GM12878 (cell line): ENCODE results near the gene SKIC8. TPM values are rescaled to one million over a fixed set of nuclear protein-coding genes. Genes with fewer than 3 reads are reported as not detected.

Source experiments
- ATAC-seq: fragments of 200-7000 bp; cut with Tn5 transposase; 3 replicates; pipeline ENCODE4 v1.9.1; 2020; ENCODE audit warnings: mild to moderate bottlenecking, moderate library complexity
- BruUV-seq: library from RNA; stranded (reverse); fragments of 400-500 nt; replicated peaks from 2 replicates; lab custom pipeline; 2021; lab: Mats Ljungman, UMichigan
- CTCF ChIA-PET: fragments of 300-600 bp; sonication (Branson Sonifier 250); formaldehyde crosslinking; extraction: SDS; loops from one replicate; lab custom pipeline; 2021; ENCODE audit warnings: inconsistent platforms; lab: Yijun Ruan, JAX
- POLR2A ChIA-PET: fragments of 350-600 bp; formaldehyde crosslinking; extraction: SDS; loops from one replicate; lab custom pipeline; 2021; ENCODE audit warnings: inconsistent platforms; lab: Charles Lee
- RAD21 ChIA-PET: fragments of 300-600 bp; sonication (Branson Sonifier 250); formaldehyde crosslinking; loops from one replicate; lab custom pipeline; 2023; ENCODE audit warnings: antibody characterized with exemption; ENCODE audit not compliant: unreplicated experiment; lab: Charles Lee
- SMC1A ChIA-PET: fragments of 300-600 bp; sonication (Branson Sonifier 250); formaldehyde crosslinking; loops from one replicate; lab custom pipeline; 2023; ENCODE audit not compliant: unreplicated experiment, uncharacterized antibody; lab: Charles Lee
- DNase-seq: peaks from one replicate; pipeline ENCODE4 v3.0.0-alpha.2; 2011; ENCODE audit warnings: low read depth, low spot score
- FAIRE-seq: peaks from 3 replicates; lab custom pipeline; 2011; peaks lifted over from hg19 to GRCh38; lab: Jason Lieb, UNC
- H2AFZ ChIP-seq: 2 replicates; pipeline ENCODE4 v1.6.0; 2011; ENCODE audit warnings: low read depth, low read length, control low read depth; ENCODE audit not compliant: control insufficient read depth
- H3K27ac ChIP-seq: 2 replicates; pipeline ENCODE4 v1.5.1; 2011; ENCODE audit warnings: control low read depth; ENCODE audit not compliant: control insufficient read depth, insufficient read depth
- H3K27me3 ChIP-seq, 2 experiments: replicated peaks in 1 of 2; 2 replicates each; pipeline versions ENCODE4 v1.6.0 to v1.6.1; 2011; ENCODE audit warnings: low read length in 1 of 2; ENCODE audit not compliant: control insufficient read depth in 2 of 2, insufficient read depth in 2 of 2
- H3K36me3 ChIP-seq, 2 experiments: 2 replicates each; pipeline ENCODE4 v1.5.1; 2011; ENCODE audit warnings: low read length in 1 of 2; ENCODE audit not compliant: control insufficient read depth in 2 of 2, insufficient read depth in 2 of 2
- H3K4me1 ChIP-seq: 2 replicates; pipeline ENCODE4 v1.6.1; 2011; ENCODE audit warnings: mild to moderate bottlenecking, low read length, moderate library complexity, mixed read lengths; ENCODE audit not compliant: control insufficient read depth, insufficient read depth
- H3K4me2 ChIP-seq: 2 replicates; pipeline ENCODE4 v1.6.0; 2011; ENCODE audit warnings: control low read depth; ENCODE audit not compliant: control insufficient read depth, insufficient read depth
- H3K4me3 ChIP-seq: fragments of 200-600 bp; sonication (generic); 2 replicates; pipeline ENCODE4 v1.5.1; 2016
- H3K79me2 ChIP-seq: 2 replicates; pipeline ENCODE4 v1.6.0; 2011; ENCODE audit warnings: low read length; ENCODE audit not compliant: control insufficient read depth, insufficient read depth
- H3K9ac ChIP-seq: 2 replicates; pipeline ENCODE4 v1.8.0; 2011; ENCODE audit warnings: low read length, control low read depth, mixed read lengths; ENCODE audit not compliant: control insufficient read depth, insufficient read depth
- H3K9me3 ChIP-seq: replicated peaks from 3 replicates; pipeline ENCODE4 v1.5.1; 2011; ENCODE audit warnings: mild to moderate bottlenecking, low read length; ENCODE audit not compliant: control insufficient read depth, insufficient read depth
- H4K20me1 ChIP-seq: 2 replicates; pipeline ENCODE4 v1.6.0; 2011; ENCODE audit not compliant: control insufficient read depth, insufficient read depth
- BMI1 ChIP-seq: fragments of 450-650 bp; IDR thresholded peaks from 2 replicates; pipeline ENCODE4 v1.6.1; 2016; ENCODE audit warnings: mild to moderate bottlenecking, moderate library complexity, borderline replicate concordance
- CBX3 ChIP-seq: fragments of 200-600 bp; sonication (generic); IDR thresholded peaks from 2 replicates; pipeline ENCODE4 v1.6.1; 2016; ENCODE audit warnings: low read depth, borderline replicate concordance
- CHD2 ChIP-seq: IDR thresholded peaks from 2 replicates; pipeline ENCODE4 v1.6.1; 2011; ENCODE audit warnings: low read depth, low read length, improper control_type of control experiment, borderline replicate concordance
- CREM ChIP-seq: IDR thresholded peaks from 2 replicates; pipeline ENCODE4 v1.6.1; 2014; ENCODE audit warnings: antibody characterized with exemption, low read depth
- ETV6 ChIP-seq, 2 experiments: fragments of 450-650 bp in 1 of 2; IDR thresholded peaks in 1 of 2; conservative IDR thresholded peaks in 1 of 2; 2 replicates each; pipeline ENCODE4 v1.6.1; 2014; ENCODE audit warnings: antibody characterized with exemption in 1 of 2, borderline replicate concordance in 1 of 2, low read depth in 1 of 2, mild to moderate bottlenecking in 1 of 2, moderate library complexity in 1 of 2
- IRF4 ChIP-seq: IDR thresholded peaks from 2 replicates; pipeline ENCODE4 v1.6.1; 2011; ENCODE audit warnings: low read depth, low read length
- KAT2A ChIP-seq: conservative IDR thresholded peaks from 2 replicates; pipeline ENCODE4 v1.6.1; 2011; ENCODE audit warnings: low read depth, low read length; ENCODE audit not compliant: control insufficient read depth
- MEF2B ChIP-seq: fragments of 450-650 bp; IDR thresholded peaks from 2 replicates; pipeline ENCODE4 v1.6.1; 2018; ENCODE audit warnings: mild to moderate bottlenecking, moderate library complexity; ENCODE audit not compliant: partially characterized antibody, poor library complexity, severe bottlenecking
- MTA2 ChIP-seq: fragments of 450-650 bp; IDR thresholded peaks from 2 replicates; pipeline ENCODE4 v1.6.1; 2016; ENCODE audit warnings: low read depth, mild to moderate bottlenecking, moderate library complexity
- NR2C1 ChIP-seq: fragments of 450-650 bp; IDR thresholded peaks from 2 replicates; pipeline ENCODE4 v1.6.1; 2017; ENCODE audit warnings: antibody characterized with exemption, mild to moderate bottlenecking, moderate library complexity
- NRF1 ChIP-seq: conservative IDR thresholded peaks from 2 replicates; pipeline ENCODE4 v1.6.1; 2011; ENCODE audit warnings: mild to moderate bottlenecking, low read depth, low read length, improper control_type of control experiment
- RB1 ChIP-seq: fragments of 450-650 bp; formaldehyde crosslinking; IDR thresholded peaks from 2 replicates; pipeline ENCODE4 v1.6.1; 2017; ENCODE audit warnings: mild to moderate bottlenecking, borderline replicate concordance
- SIN3A ChIP-seq: IDR thresholded peaks from 2 replicates; pipeline ENCODE4 v1.6.1; 2012; ENCODE audit warnings: low read depth, low read length, improper control_type of control experiment
- SMC3 ChIP-seq: IDR thresholded peaks from 2 replicates; pipeline ENCODE4 v1.6.1; 2011; ENCODE audit warnings: low read length, improper control_type of control experiment, borderline replicate concordance
- SREBF2 ChIP-seq: IDR thresholded peaks from 2 replicates; pipeline ENCODE4 v1.6.1; 2012; ENCODE audit warnings: mild to moderate bottlenecking, low read length
- SUZ12 ChIP-seq: fragments of 200-600 bp; sonication (generic); IDR thresholded peaks from one replicate; pipeline ENCODE4 v1.6.1; 2018; ENCODE audit warnings: antibody characterized with exemption, mild to moderate bottlenecking; ENCODE audit not compliant: unreplicated experiment
- TARDBP ChIP-seq: IDR thresholded peaks from 2 replicates; pipeline ENCODE4 v1.6.1; 2016; ENCODE audit warnings: borderline replicate concordance
- ZBED1 ChIP-seq: IDR thresholded peaks from 2 replicates; pipeline ENCODE4 v1.6.1; 2016; ENCODE audit warnings: borderline replicate concordance
- WGBS: methylation state at CpG from one replicate; pipeline ENCODE4 v1.1.6; 2016; ENCODE audit warnings: low lambda C conversion rate; ENCODE audit not compliant: insufficient replicate concordance, insufficient coverage; ENCODE audit errors: missing lambda C conversion rate; 5-methylcytosine and 5-hydroxymethylcytosine counted together
- in situ Hi-C: fragments of 300-500 bp; cut with MboI; formaldehyde crosslinking; loops from 9 replicates; pipeline ENCODE4 v1.14.3; 2018; ENCODE audit warnings: mixed read lengths
- intact Hi-C: fragments of 100-400 bp; cut with micrococcal nuclease; formaldehyde crosslinking; loops from one replicate; pipeline ENCODE4 v1.14.2; 2022; ENCODE audit not compliant: unreplicated experiment
- polyA plus RNA-seq, 11 experiments: library from polyadenylated mRNA; depleted of rRNA in 4 of 11; unstranded in 6 of 11; stranded (reverse) in 5 of 11; fragments of >200 nt; fragmentation: Nextera tagmentation in 4 of 11; fragmentation: Illumina TruSeq in 1 of 11; extraction: Ambion mirVana in 4 of 11; extraction: Trizol in 1 of 11; gene quantifications; 1 replicate in 1 of 11; 2 replicates in 10 of 11; pipeline versions ENCODE4 v1.2.1 to v1.2.3, GENCODE V29; 2011 to 2016; ENCODE audit warnings: inconsistent platforms in 2 of 11, missing spikeins in 2 of 11, low read depth in 1 of 11
- total RNA-seq, 4 experiments: library from RNA; depleted of rRNA in 3 of 4; stranded (reverse); fragments of >200 nt in 3 of 4; fragmentation: Illumina TruSeq in 1 of 4; extraction: Trizol in 1 of 4; gene quantifications; 2 replicates each; pipeline versions ENCODE4 v1.2.1 to v1.2.3, GENCODE V29; 2013 to 2021
- TF ChIP-seq, protein P1 (sequence below): fragments of 450-650 bp; IDR thresholded peaks from 2 replicates; pipeline ENCODE4 v1.6.1; 2017; ENCODE audit warnings: borderline replicate concordance
- TF ChIP-seq, protein P2 (sequence below): fragments of 150-350 bp; IDR thresholded peaks from 2 replicates; pipeline ENCODE4 v1.6.1; 2016; ENCODE audit warnings: low read depth, low read length

SKIC8 gene
- total and polyA plus RNA-seq, 10 of the 15 experiments (the other 5 are each of a cell fraction or from before 2014, with no cell fraction given) = 57.0 to 288 (median 128) TPM

GRCh38 chr15:78321786-78322185, 22.4 kb upstream of the SKIC8 start:
- Histone ChIP-seq H3K4me1 (no peaks in the 10 kb centered on the region), H3K4me3 (no peak overlapping the region), H4K20me1 (no peaks in the 10 kb centered on the region), H3K79me2 (no peaks in the 10 kb centered on the region), H3K9ac (no peak overlapping the region), H3K4me2 (no peak overlapping the region), H3K36me3 (no peaks in the 10 kb centered on the region), H2AFZ (no peak overlapping the region), H3K27ac (no peak overlapping the region), H3K27me3 (0 out of 4 replicates have a peak, but pooled peaks cover 0 to 1% of the 10 kb centered on the region in 2 experiments), H3K9me3 (no peaks in the 10 kb centered on the region)
- SMC1A ChIA-PET = interaction anchor here (1.9 kb wide), 1 partner anchor 14 kb away, joined by 6 read pairs; no protein-coding TSS in a partner anchor
- 23% methylated on average over 4 of the region's 4 CpGs for WGBS
- intact Hi-C loops = no loop called here
- no peak for FAIRE-seq
- DNase-seq = no peak
- RAD21 ChIA-PET = no interaction called here
- in situ Hi-C loops = no loop called here
- BruUV-seq = no TSS peak
- TF ChIP-seq RB1 (no peak), TARDBP (no peak), CREM (no peak), ZBED1 (no peak), MTA2 (no peak), SMC3 (no peak), NR2C1 (no peak), CBX3 (no peak), SUZ12 (no peak), CHD2 (no peak), ETV6 (conservative IDR thresholded peaks at IDR 0.05 in 1 of 2, IDR thresholded peaks at IDR 0.05 in 1 of 2; ENCODE audit: borderline replicate concordance in 1 of 2, low read depth in 1 of 2) (no peak), SIN3A (no peak), SREBF2 (no peak), NRF1 (no peak), IRF4 (no peak), MEF2B (no peak), KAT2A (no peak), BMI1 (no peak)
- TF ChIP-seq, protein P1, sequence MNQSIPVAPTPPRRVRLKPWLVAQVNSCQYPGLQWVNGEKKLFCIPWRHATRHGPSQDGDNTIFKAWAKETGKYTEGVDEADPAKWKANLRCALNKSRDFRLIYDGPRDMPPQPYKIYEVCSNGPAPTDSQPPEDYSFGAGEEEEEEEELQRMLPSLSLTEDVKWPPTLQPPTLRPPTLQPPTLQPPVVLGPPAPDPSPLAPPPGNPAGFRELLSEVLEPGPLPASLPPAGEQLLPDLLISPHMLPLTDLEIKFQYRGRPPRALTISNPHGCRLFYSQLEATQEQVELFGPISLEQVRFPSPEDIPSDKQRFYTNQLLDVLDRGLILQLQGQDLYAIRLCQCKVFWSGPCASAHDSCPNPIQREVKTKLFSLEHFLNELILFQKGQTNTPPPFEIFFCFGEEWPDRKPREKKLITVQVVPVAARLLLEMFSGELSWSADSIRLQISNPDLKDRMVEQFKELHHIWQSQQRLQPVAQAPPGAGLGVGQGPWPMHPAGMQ = no peak
- TF ChIP-seq, protein P2, sequence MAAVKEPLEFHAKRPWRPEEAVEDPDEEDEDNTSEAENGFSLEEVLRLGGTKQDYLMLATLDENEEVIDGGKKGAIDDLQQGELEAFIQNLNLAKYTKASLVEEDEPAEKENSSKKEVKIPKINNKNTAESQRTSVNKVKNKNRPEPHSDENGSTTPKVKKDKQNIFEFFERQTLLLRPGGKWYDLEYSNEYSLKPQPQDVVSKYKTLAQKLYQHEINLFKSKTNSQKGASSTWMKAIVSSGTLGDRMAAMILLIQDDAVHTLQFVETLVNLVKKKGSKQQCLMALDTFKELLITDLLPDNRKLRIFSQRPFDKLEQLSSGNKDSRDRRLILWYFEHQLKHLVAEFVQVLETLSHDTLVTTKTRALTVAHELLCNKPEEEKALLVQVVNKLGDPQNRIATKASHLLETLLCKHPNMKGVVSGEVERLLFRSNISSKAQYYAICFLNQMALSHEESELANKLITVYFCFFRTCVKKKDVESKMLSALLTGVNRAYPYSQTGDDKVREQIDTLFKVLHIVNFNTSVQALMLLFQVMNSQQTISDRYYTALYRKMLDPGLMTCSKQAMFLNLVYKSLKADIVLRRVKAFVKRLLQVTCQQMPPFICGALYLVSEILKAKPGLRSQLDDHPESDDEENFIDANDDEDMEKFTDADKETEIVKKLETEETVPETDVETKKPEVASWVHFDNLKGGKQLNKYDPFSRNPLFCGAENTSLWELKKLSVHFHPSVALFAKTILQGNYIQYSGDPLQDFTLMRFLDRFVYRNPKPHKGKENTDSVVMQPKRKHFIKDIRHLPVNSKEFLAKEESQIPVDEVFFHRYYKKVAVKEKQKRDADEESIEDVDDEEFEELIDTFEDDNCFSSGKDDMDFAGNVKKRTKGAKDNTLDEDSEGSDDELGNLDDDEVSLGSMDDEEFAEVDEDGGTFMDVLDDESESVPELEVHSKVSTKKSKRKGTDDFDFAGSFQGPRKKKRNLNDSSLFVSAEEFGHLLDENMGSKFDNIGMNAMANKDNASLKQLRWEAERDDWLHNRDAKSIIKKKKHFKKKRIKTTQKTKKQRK = no peak
- POLR2A ChIA-PET = no interaction called here
- no peak for ATAC-seq
- CTCF ChIA-PET = interaction anchor here (1.5 kb wide), 1 partner anchor 11 kb away, joined by 3 read pairs; no protein-coding TSS in a partner anchor
